IMR-90 (cell line): ENCODE data around the gene RNF31. TPM values are rescaled to one million over a fixed set of nuclear protein-coding genes. Genes with fewer than 3 reads are reported as not detected.

Experiments
- ATAC-seq: fragments of 200-7000 bp; cut with Tn5 transposase; 2 replicates; pipeline ENCODE4 v1.9.1; 2020; ENCODE audit warnings: low read depth, mild to moderate bottlenecking, moderate library complexity
- BruUV-seq: library from RNA; stranded (reverse); fragments of 400-500 nt; replicated peaks from 2 replicates; lab custom pipeline; 2021; lab: Mats Ljungman, UMichigan
- CTCF ChIA-PET: fragments of 300-600 bp; formaldehyde crosslinking; extraction: SDS; loops from one replicate; lab custom pipeline; 2021; ENCODE audit warnings: antibody characterized with exemption; lab: Yijun Ruan, JAX
- POLR2A ChIA-PET: fragments of 300-600 bp; sonication (Branson Sonifier 250); formaldehyde crosslinking; loops from one replicate; lab custom pipeline; 2022; ENCODE audit warnings: antibody characterized with exemption; ENCODE audit not compliant: unreplicated experiment; lab: Charles Lee
- DNase-seq: peaks from one replicate; pipeline ENCODE4 v3.0.0; 2013
- H2AFZ ChIP-seq: replicated peaks from 2 replicates; pipeline ENCODE3; 2013; ENCODE audit warnings: low read length, mild to moderate bottlenecking; ENCODE audit not compliant: poor library complexity
- H2AK5ac ChIP-seq: 2 replicates; pipeline ENCODE4 v1.6.1; 2013; ENCODE audit warnings: low read depth, low read length, inconsistent platforms
- H2AK9ac ChIP-seq: replicated peaks from 2 replicates; pipeline ENCODE3; 2013; ENCODE audit warnings: mild to moderate bottlenecking, low read depth, low read length, moderate library complexity; ENCODE audit not compliant: poor library complexity
- H2BK120ac ChIP-seq: 2 replicates; pipeline ENCODE4 v1.6.1; 2013; ENCODE audit warnings: low read depth, low read length, inconsistent platforms
- H2BK15ac ChIP-seq: 3 replicates; pipeline ENCODE4 v1.6.1; 2013; ENCODE audit warnings: low read depth, low read length, inconsistent platforms
- H2BK20ac ChIP-seq: 2 replicates; pipeline ENCODE4 v1.6.1; 2013; ENCODE audit warnings: low read depth, mild to moderate bottlenecking, inconsistent platforms, low read length, moderate library complexity
- H2BK5ac ChIP-seq: 2 replicates; pipeline ENCODE4 v1.6.1; 2013; ENCODE audit warnings: mild to moderate bottlenecking, low read depth, low read length, inconsistent platforms; ENCODE audit not compliant: poor library complexity, severe bottlenecking
- H3K14ac ChIP-seq: replicated peaks from 2 replicates; pipeline ENCODE4 v1.6.1; 2013; ENCODE audit warnings: low read depth, low read length, inconsistent platforms
- H3K18ac ChIP-seq: 2 replicates; pipeline ENCODE4 v1.6.1; 2013; ENCODE audit warnings: low read depth, low read length, control low read depth
- H3K23ac ChIP-seq: 2 replicates; pipeline ENCODE4 v1.6.1; 2013; ENCODE audit warnings: low read depth, low read length, inconsistent platforms
- H3K27ac ChIP-seq: 2 replicates; pipeline ENCODE4 v1.5.1; 2013; ENCODE audit warnings: mild to moderate bottlenecking, control low read depth, low read length; ENCODE audit not compliant: insufficient read depth
- H3K27me3 ChIP-seq: 2 replicates; pipeline ENCODE4 v1.6.1; 2013; ENCODE audit warnings: low read length; ENCODE audit not compliant: control insufficient read depth, insufficient read depth
- H3K36me3 ChIP-seq: 2 replicates; pipeline ENCODE4 v1.6.1; 2013; ENCODE audit warnings: low read length, mixed read lengths; ENCODE audit not compliant: control insufficient read depth, insufficient read depth
- H3K4ac ChIP-seq: 2 replicates; pipeline ENCODE4 v1.6.1; 2013; ENCODE audit warnings: low read depth, low read length, inconsistent platforms
- H3K4me1 ChIP-seq: 2 replicates; pipeline ENCODE4 v1.6.1; 2013; ENCODE audit warnings: low read length, mixed read lengths; ENCODE audit not compliant: control insufficient read depth, insufficient read depth
- H3K4me2 ChIP-seq: 2 replicates; pipeline ENCODE4 v1.6.1; 2013; ENCODE audit warnings: low read depth, mild to moderate bottlenecking, control low read depth, low read length, moderate library complexity
- H3K4me3 ChIP-seq: 2 replicates; pipeline ENCODE4 v1.5.1; 2013; ENCODE audit warnings: low read depth, mild to moderate bottlenecking, control low read depth, low read length, moderate library complexity; ENCODE audit not compliant: insufficient read depth
- H3K56ac ChIP-seq: 2 replicates; pipeline ENCODE4 v1.6.1; 2013; ENCODE audit warnings: low read length, inconsistent platforms; ENCODE audit not compliant: insufficient read depth; ENCODE audit errors: extremely low read depth
- H3K79me1 ChIP-seq, 2 experiments: 2 replicates each; pipeline ENCODE4 v1.6.1; 2013; ENCODE audit warnings: low read length in 2 of 2, inconsistent platforms in 1 of 2, low read depth in 1 of 2
- H3K9ac ChIP-seq: 2 replicates; pipeline ENCODE4 v1.6.1; 2013; ENCODE audit warnings: low read depth, low read length, control low read depth
- H3K9me1 ChIP-seq: 2 replicates; pipeline ENCODE4 v1.6.1; 2013; ENCODE audit warnings: low read length, inconsistent platforms; ENCODE audit not compliant: insufficient read depth
- H3K9me3 ChIP-seq: 2 replicates; pipeline ENCODE4 v1.6.1; 2013; ENCODE audit warnings: low read length; ENCODE audit not compliant: control insufficient read depth, insufficient read depth
- H4K20me1 ChIP-seq: 2 replicates; pipeline ENCODE4 v1.6.1; 2013; ENCODE audit warnings: low read length, inconsistent platforms; ENCODE audit not compliant: insufficient read depth
- H4K5ac ChIP-seq: 2 replicates; pipeline ENCODE4 v1.6.1; 2013; ENCODE audit warnings: mild to moderate bottlenecking, low read depth, low read length, control low read depth
- H4K8ac ChIP-seq, 2 experiments: 2 replicates each; pipeline ENCODE4 v1.6.1; 2013; ENCODE audit warnings: low read depth in 2 of 2, low read length in 2 of 2, control low read depth in 1 of 2, inconsistent platforms in 1 of 2
- H4K91ac ChIP-seq: 2 replicates; pipeline ENCODE4 v1.6.1; 2013; ENCODE audit warnings: low read depth, low read length, inconsistent platforms; ENCODE audit not compliant: insufficient read depth
- WGBS, 2 experiments: methylation state at CpG; one replicate each; pipeline versions ENCODE4 v1.1.5 to v1.1.7; 2013; ENCODE audit warnings: missing lambda C conversion rate in 2 of 2; ENCODE audit not compliant: insufficient read length in 1 of 2; ENCODE audit errors: extremely low coverage in 2 of 2; 5-methylcytosine and 5-hydroxymethylcytosine counted together
- dilution Hi-C: fragments of 300-500 bp; cut with HindIII; formaldehyde crosslinking; loops from one replicate; pipeline ENCODE4 v1.14.3; 2018; ENCODE audit warnings: low sequenced_read_pairs; ENCODE audit not compliant: unreplicated experiment
- in situ Hi-C: fragments of 300-500 bp; cut with MboI; formaldehyde crosslinking; loops from 3 replicates; pipeline ENCODE4 v1.14.3; 2019; ENCODE audit warnings: low sequenced_read_pairs, inconsistent platforms, mixed read lengths
- intact Hi-C: fragments of 100-400 bp; cut with micrococcal nuclease; formaldehyde crosslinking; loops from 2 replicates; pipeline ENCODE4 v1.10.0; 2022
- polyA plus RNA-seq, 3 experiments: library from polyadenylated mRNA; depleted of rRNA; stranded (reverse); fragments of >200 nt; gene quantifications; 2 replicates each; pipeline ENCODE4 v1.2.3, GENCODE V29; 2012; ENCODE audit warnings: low replicate concordance in 1 of 3
- total RNA-seq: library from RNA; depleted of rRNA; stranded (reverse); fragments of >200 nt; gene quantifications from 2 replicates; pipeline ENCODE4 v1.2.3, GENCODE V29; 2012
- TF ChIP-seq, protein P1 (sequence below): fragments of 150-350 bp; IDR thresholded peaks from 2 replicates; pipeline ENCODE4 v1.6.1; 2017; ENCODE audit warnings: mild to moderate bottlenecking, antibody characterized with exemption, low read length, low read depth

RNF31 gene
- total and polyA plus RNA-seq, 2 of the 4 experiments (the other 2 are of a cell fraction): 31.6 to 37.5 TPM

DNA sequence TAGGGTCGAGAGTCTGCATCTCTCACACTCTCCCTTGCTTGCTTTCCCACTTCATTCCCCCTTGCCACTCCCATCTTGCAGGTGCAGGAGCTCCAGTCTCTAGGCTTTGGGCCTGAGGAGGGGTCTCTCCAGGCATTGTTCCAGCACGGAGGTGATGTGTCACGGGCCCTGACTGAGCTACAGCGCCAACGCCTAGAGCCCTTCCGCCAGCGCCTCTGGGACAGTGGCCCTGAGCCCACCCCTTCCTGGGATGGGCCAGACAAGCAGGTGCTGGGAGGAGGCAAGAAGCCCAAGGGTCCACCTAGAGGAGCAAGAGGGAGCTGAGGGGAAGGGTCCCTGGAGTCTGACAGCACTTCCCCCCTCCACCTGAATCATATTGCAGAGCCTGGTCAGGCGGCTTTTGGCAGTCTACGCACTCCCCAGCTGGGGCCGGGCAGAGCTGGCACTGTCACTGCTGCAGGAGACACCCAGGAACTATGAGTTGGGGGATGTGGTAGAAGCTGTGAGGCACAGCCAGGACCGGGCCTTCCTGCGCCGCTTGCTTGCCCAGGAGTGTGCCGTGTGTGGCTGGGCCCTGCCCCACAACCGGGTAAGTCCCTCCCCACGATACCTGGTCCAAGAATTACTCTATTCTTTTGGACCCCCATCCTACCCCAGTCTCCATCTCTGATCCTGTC lies 4.2 kb downstream of the RNF31 start:
- no peak overlapping the region for H2BK15ac ChIP-seq
- H3K79me1 ChIP-seq: peaks cover 19 to 41% of the 10 kb centered on the region in 2 experiments
- H4K5ac ChIP-seq: no peak overlapping the region
- H3K4me3 ChIP-seq: no peak overlapping the region
- intact Hi-C loops (no loop called here), in situ Hi-C loops (no loop called here), dilution Hi-C loops (no loop called here)
- no peak overlapping the region for H3K4ac ChIP-seq
- H3K9me3 ChIP-seq: no peaks in the 10 kb centered on the region
- DNase-seq: no peak
- no peaks in the 10 kb centered on the region for H3K9me1 ChIP-seq
- BruUV-seq: no TSS peak
- no peak overlapping the region for H3K27ac ChIP-seq
- no CpG with 5 or more reads among the region's 16 CpGs for WGBS, 2 experiments
- H3K18ac ChIP-seq: no peak overlapping the region
- no peak overlapping the region for H3K14ac ChIP-seq
- peaks cover 55% of the 10 kb centered on the region for H3K36me3 ChIP-seq
- H2AK5ac ChIP-seq: no peak overlapping the region
- ATAC-seq: no peak
- H3K56ac ChIP-seq: no peak overlapping the region
- POLR2A ChIA-PET: no interaction called here
- CTCF ChIA-PET: interaction anchor here (4.3 kb wide), 1 partner anchor 9 kb away, joined by 14 read pairs; the partner anchor contains the start of gene IRF9
- H4K8ac ChIP-seq: no peak overlapping the region
- H3K4me2 ChIP-seq: no peak overlapping the region
- H2BK5ac ChIP-seq: no peak overlapping the region
- H2BK20ac ChIP-seq: no peak overlapping the region
- no peak overlapping the region for H3K9ac ChIP-seq
- no peak overlapping the region for H2AK9ac ChIP-seq
- no peak overlapping the region for H2BK120ac ChIP-seq
- peaks cover 3% of the 10 kb centered on the region for H3K4me1 ChIP-seq
- H4K20me1 ChIP-seq: peaks cover 10% of the 10 kb centered on the region
- no peaks in the 10 kb centered on the region for H3K27me3 ChIP-seq
- no peak overlapping the region for H4K91ac ChIP-seq
- TF ChIP-seq, protein P1, sequence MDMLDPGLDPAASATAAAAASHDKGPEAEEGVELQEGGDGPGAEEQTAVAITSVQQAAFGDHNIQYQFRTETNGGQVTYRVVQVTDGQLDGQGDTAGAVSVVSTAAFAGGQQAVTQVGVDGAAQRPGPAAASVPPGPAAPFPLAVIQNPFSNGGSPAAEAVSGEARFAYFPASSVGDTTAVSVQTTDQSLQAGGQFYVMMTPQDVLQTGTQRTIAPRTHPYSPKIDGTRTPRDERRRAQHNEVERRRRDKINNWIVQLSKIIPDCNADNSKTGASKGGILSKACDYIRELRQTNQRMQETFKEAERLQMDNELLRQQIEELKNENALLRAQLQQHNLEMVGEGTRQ: no peak
- H2AFZ ChIP-seq: no peak overlapping the region
- H3K23ac ChIP-seq: no peak overlapping the region
